SK-N-SH treated with all-trans-retinoic acid at 6 μM for 48 hours (cell line): ENCODE results near the gene COG1.

ENCODE experiments used
- ARNTL ChIP-seq: fragments of 450-650 bp; formaldehyde crosslinking; IDR thresholded peaks from 2 replicates; pipeline ENCODE4 v1.5.0; 2020; ENCODE audit warnings: low read depth, mild to moderate bottlenecking, moderate library complexity, borderline replicate concordance
- CSRNP3 ChIP-seq: fragments of 250-450 bp; sonication (Bioruptor Pico); IDR thresholded peaks from 2 replicates; pipeline ENCODE4 v1.5.1; 2021; ENCODE audit warnings: mild to moderate bottlenecking, moderate library complexity
- OSR1 ChIP-seq: fragments of 250-450 bp; sonication (Bioruptor Pico); IDR thresholded peaks from 2 replicates; pipeline ENCODE4 v1.8.0; 2022; ENCODE audit warnings: moderate library complexity, mild to moderate bottlenecking, inconsistent platforms
- PATZ1 ChIP-seq: fragments of 250-450 bp; sonication (Bioruptor Pico); IDR thresholded peaks from 2 replicates; pipeline ENCODE4 v1.8.0; 2020; ENCODE audit warnings: mild to moderate bottlenecking, moderate library complexity, borderline replicate concordance
- PPARA ChIP-seq: fragments of 250-450 bp; sonication (Bioruptor Pico); IDR thresholded peaks from 2 replicates; pipeline ENCODE4 v1.5.0; 2020; ENCODE audit warnings: mild to moderate bottlenecking, borderline replicate concordance
- RARB ChIP-seq: fragments of 250-450 bp; sonication (Bioruptor Pico); IDR thresholded peaks from 2 replicates; pipeline ENCODE4 v1.8.0; 2021; ENCODE audit warnings: mild to moderate bottlenecking, moderate library complexity
- TCF4 ChIP-seq: fragments of 250-450 bp; sonication (Bioruptor Pico); IDR thresholded peaks from 2 replicates; pipeline ENCODE4 v1.8.0; 2021; ENCODE audit warnings: mild to moderate bottlenecking, moderate library complexity, borderline replicate concordance
- ZFP30 ChIP-seq: fragments of 450-650 bp; formaldehyde crosslinking; IDR thresholded peaks from 2 replicates; pipeline ENCODE4 v1.5.0; 2022; ENCODE audit warnings: mild to moderate bottlenecking, moderate library complexity
- ZNF565 ChIP-seq: fragments of 450-650 bp; formaldehyde crosslinking; conservative IDR thresholded peaks from 2 replicates; pipeline ENCODE4 v1.5.0; 2020; ENCODE audit warnings: low read depth, mild to moderate bottlenecking, moderate library complexity
- ZNF8 ChIP-seq: fragments of 450-650 bp; formaldehyde crosslinking; IDR thresholded peaks from 2 replicates; pipeline ENCODE4 v1.5.0; 2020; ENCODE audit warnings: mild to moderate bottlenecking, moderate library complexity

- TF ChIP-seq PPARA (CRISPR knock-in tag) = no peak
- no peak for TF ChIP-seq TCF4
- no peak for TF ChIP-seq PATZ1 (CRISPR knock-in tag)
- no peak for TF ChIP-seq ZFP30 (CRISPR knock-in tag)
- TF ChIP-seq CSRNP3 (CRISPR knock-in tag) = no peak
- TF ChIP-seq ARNTL (CRISPR knock-in tag) = no peak
- TF ChIP-seq ZNF565 = no peak
- no peak for TF ChIP-seq RARB
- TF ChIP-seq ZNF8 (CRISPR knock-in tag) = no peak
- TF ChIP-seq OSR1 (CRISPR knock-in tag) = no peak
Measured at GRCh38 chr17:73211745-73212144, 18.9 kb downstream of the COG1 start.
